ENCODE data around the gene ST6GALNAC2.

DNA sequence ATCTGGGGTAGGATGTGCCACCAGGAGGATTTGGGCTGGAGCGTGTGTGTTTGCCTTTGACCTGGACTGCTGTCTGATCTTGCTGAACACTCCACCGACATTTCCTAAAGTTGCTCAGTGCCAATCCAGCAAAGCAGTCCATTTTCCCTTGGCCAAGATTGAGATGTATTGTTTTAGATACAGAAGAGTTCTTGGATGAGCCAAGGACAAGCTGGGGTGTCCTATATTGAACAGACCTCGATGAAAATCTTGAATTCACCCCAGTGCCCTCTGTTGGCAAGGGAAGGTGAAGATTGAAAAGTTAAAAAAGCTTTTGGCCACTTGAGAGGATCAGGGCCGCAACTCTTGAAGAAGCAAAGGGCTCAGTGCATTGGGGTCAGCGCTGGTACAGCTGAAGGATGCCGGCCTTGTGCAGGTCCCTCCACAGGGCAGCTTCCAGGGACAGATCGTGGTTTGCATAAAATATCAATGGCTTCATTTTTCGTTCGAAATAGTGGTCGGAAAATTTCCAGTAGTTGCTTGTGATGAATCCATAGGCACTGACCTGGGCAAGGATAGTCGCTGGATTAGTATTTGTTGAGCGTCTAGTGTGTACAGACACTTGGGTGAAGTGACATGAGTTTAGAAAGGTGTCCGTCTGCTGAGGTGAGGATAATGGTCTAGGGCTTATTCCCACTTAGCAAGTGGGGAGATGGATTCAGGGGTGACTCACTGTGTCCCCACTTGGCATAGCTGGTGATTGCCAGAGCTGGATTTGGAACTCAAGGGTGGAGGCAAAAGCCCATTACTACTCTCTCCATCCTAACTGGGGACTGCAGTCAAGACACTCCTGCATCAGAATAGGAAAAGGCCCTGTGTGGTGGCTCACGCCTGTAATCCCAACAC lies 19.7 kb downstream of the ST6GALNAC2 start:
- TF ChIP-seq, protein P1, sequence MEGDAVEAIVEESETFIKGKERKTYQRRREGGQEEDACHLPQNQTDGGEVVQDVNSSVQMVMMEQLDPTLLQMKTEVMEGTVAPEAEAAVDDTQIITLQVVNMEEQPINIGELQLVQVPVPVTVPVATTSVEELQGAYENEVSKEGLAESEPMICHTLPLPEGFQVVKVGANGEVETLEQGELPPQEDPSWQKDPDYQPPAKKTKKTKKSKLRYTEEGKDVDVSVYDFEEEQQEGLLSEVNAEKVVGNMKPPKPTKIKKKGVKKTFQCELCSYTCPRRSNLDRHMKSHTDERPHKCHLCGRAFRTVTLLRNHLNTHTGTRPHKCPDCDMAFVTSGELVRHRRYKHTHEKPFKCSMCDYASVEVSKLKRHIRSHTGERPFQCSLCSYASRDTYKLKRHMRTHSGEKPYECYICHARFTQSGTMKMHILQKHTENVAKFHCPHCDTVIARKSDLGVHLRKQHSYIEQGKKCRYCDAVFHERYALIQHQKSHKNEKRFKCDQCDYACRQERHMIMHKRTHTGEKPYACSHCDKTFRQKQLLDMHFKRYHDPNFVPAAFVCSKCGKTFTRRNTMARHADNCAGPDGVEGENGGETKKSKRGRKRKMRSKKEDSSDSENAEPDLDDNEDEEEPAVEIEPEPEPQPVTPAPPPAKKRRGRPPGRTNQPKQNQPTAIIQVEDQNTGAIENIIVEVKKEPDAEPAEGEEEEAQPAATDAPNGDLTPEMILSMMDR (IDR thresholded peaks at IDR 0.05) = no peak
- no peak for TF ChIP-seq POLR2A (IDR thresholded peaks at IDR 0.05)

Data from adrenal gland (tissue), 5 donors.